GM18502 (cell line): Measurements from ENCODE around the gene MYO1A.
"Not testable (repeated sequence)": the region's sequence is repeated elsewhere in the genome, so short reads cannot be mapped to it uniquely, and the experiment has no call there.

ENCODE experiments used
- ATAC-seq: cut with Tn5 transposase; IDR thresholded peaks from one replicate; pipeline ENCODE4 v1.9.1; 2021; ENCODE audit warnings: mild to moderate bottlenecking; ENCODE audit not compliant: unreplicated experiment, poor library complexity

MYO1A gene

GRCh38 chr12:57048423-57049118 lies 1.4 kb downstream of the MYO1A start:
- ATAC-seq, result no peak

- ATAC-seq, result no peak
These were observed 1.9 kb downstream of the MYO1A start for GRCh38 chr12:57047981-57048380.

GRCh38 chr12:57046947-57047890 lies 2.7 kb downstream of the MYO1A start:
- no peak for ATAC-seq

GRCh38 chr12:57046086-57046791 lies 3.7 kb downstream of the MYO1A start:
- no peak for ATAC-seq

GRCh38 chr12:57044889-57045288 lies 5.0 kb downstream of the MYO1A start:
- ATAC-seq, result no peak

- ATAC-seq, result no peak
These were observed 5.5 kb downstream of the MYO1A start for GRCh38 chr12:57044468-57044867.

- ATAC-seq, result no peak
These were observed 7.2 kb downstream of the MYO1A start for GRCh38 chr12:57042695-57043094.

GRCh38 chr12:57040750-57041149 lies 9.2 kb downstream of the MYO1A start:
- no peak for ATAC-seq

GRCh38 chr12:57040211-57040610 lies 9.7 kb downstream of the MYO1A start:
- ATAC-seq, result no peak

GRCh38 chr12:57039016-57039798 lies 10.7 kb downstream of the MYO1A start:
- ATAC-seq, result no peak

- no peak for ATAC-seq
These were observed 12.7 kb downstream of the MYO1A start for GRCh38 chr12:57037264-57037663.

GRCh38 chr12:57033431-57033830 lies 16.5 kb downstream of the MYO1A start:
- no peak for ATAC-seq

GRCh38 chr12:57031789-57032188 lies 18.1 kb downstream of the MYO1A start:
- ATAC-seq, result no peak

GRCh38 chr12:57031138-57031725 lies 18.7 kb downstream of the MYO1A start:
- ATAC-seq, result no peak

GRCh38 chr12:57029457-57029856 lies 20.5 kb downstream of the MYO1A start:
- no peak for ATAC-seq

GRCh38 chr12:57027805-57028153 lies 22.1 kb downstream of the MYO1A start:
- no peak for ATAC-seq

- ATAC-seq, result no peak
These were observed 22.7 kb downstream of the MYO1A start for GRCh38 chr12:57027011-57027804.

GRCh38 chr12:57025196-57025595 lies 24.7 kb downstream of the MYO1A start:
- no peak for ATAC-seq

GRCh38 chr12:57022324-57022723 lies 27.6 kb downstream of the MYO1A start:
- not testable (repeated sequence) for ATAC-seq
